Loucy (cell line): ENCODE measurements around the gene BHLHA15.

Source experiments
- H2AFZ ChIP-seq: fragments of 200-600 bp; sonication (generic); 2 replicates; pipeline ENCODE4 v1.6.0; 2016; ENCODE audit warnings: antibody characterized with exemption, mild to moderate bottlenecking, low read length, moderate library complexity
- H3F3A ChIP-seq: fragments of 200-600 bp; 2 replicates; pipeline ENCODE4 v1.6.0; 2016; ENCODE audit warnings: antibody characterized with exemption, low read depth, mild to moderate bottlenecking
- H3K27me3 ChIP-seq: fragments of 200-600 bp; sonication (generic); 2 replicates; pipeline ENCODE4 v1.6.1; 2014; ENCODE audit warnings: low read length, mild to moderate bottlenecking; ENCODE audit not compliant: insufficient read depth, poor library complexity, severe bottlenecking
- H3K36me3 ChIP-seq: fragments of 200-600 bp; sonication (generic); 2 replicates; pipeline ENCODE4 v1.6.1; 2016; ENCODE audit warnings: low read length; ENCODE audit not compliant: insufficient read depth
- H3K4me1 ChIP-seq: fragments of 200-600 bp; sonication (generic); 2 replicates; pipeline ENCODE4 v1.5.1; 2014; ENCODE audit warnings: low read length, mild to moderate bottlenecking; ENCODE audit not compliant: insufficient read depth, poor library complexity, severe bottlenecking
- H3K4me2 ChIP-seq: fragments of 200-600 bp; sonication (generic); 2 replicates; pipeline ENCODE4 v1.6.0; 2014; ENCODE audit warnings: antibody characterized with exemption, low read length, low read depth, mild to moderate bottlenecking; ENCODE audit not compliant: poor library complexity, severe bottlenecking
- H3K4me3 ChIP-seq: fragments of 200-600 bp; sonication (generic); 2 replicates; pipeline ENCODE4 v1.5.1; 2014; ENCODE audit warnings: low read length, mild to moderate bottlenecking, mixed read lengths; ENCODE audit not compliant: poor library complexity, severe bottlenecking
- H3K79me2 ChIP-seq: fragments of 200-600 bp; sonication (generic); 2 replicates; pipeline ENCODE4 v1.6.1; 2014; ENCODE audit warnings: low read length; ENCODE audit not compliant: insufficient read depth
- H3K9ac ChIP-seq: fragments of 200-600 bp; sonication (generic); 2 replicates; pipeline ENCODE4 v1.6.0; 2014; ENCODE audit warnings: mild to moderate bottlenecking, low read depth, low read length, moderate library complexity; ENCODE audit not compliant: poor library complexity, severe bottlenecking
- H3K9me2 ChIP-seq: fragments of 200-600 bp; sonication (generic); replicated peaks from 2 replicates; pipeline ENCODE4 v1.6.1; 2016; ENCODE audit warnings: low read depth, low read length, mixed read lengths
- H3K9me3 ChIP-seq: fragments of 200-600 bp; sonication (generic); 2 replicates; pipeline ENCODE4 v1.6.1; 2014; ENCODE audit warnings: mild to moderate bottlenecking, antibody characterized with exemption, low read length, low read depth; ENCODE audit not compliant: insufficient read depth
- H4K20me1 ChIP-seq: fragments of 200-600 bp; sonication (generic); 2 replicates; pipeline ENCODE4 v1.6.0; 2014; ENCODE audit warnings: antibody characterized with exemption, low read length, mild to moderate bottlenecking; ENCODE audit not compliant: insufficient read depth, poor library complexity, severe bottlenecking
- CTCF ChIP-seq: fragments of 200-600 bp; sonication (generic); conservative IDR thresholded peaks from 2 replicates; pipeline ENCODE4 v1.5.1; 2014; ENCODE audit warnings: mild to moderate bottlenecking, antibody characterized with exemption, low read length
- EZH2phosphoT487 ChIP-seq: fragments of 200-600 bp; IDR thresholded peaks from 2 replicates; pipeline ENCODE4 v1.6.1; 2018; ENCODE audit warnings: antibody characterized with exemption, mild to moderate bottlenecking, moderate library complexity, borderline replicate concordance

BHLHA15 gene

GRCh38 chr7:98238076-98238475 lies 26.8 kb downstream of the BHLHA15 start:
- Histone ChIP-seq H3K27me3 (no peaks in the 10 kb centered on the region), H4K20me1 (no peaks in the 10 kb centered on the region), H3K4me2 (no peak overlapping the region)

DNA sequence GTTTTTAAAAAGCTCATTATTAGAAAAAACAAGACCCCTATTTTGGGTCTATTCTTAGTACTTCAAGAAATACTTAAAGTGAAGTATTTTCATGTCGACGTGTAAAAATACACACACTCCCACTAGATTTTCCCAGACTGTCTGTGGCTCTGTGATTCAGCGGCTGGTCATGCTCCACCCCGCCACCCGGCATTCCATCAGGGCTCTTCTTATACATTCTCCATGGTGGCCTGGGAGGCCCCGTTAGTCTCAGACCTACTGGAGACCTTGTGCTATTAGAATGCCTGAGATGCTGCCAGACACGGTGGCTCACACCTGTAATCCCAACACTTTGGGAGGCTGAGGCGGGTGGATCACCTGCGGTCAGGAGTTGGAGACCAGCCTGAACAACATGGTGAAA lies 27.7 kb downstream of the BHLHA15 start:
- H2AFZ ChIP-seq, result no peak overlapping the region
- H3K4me2 ChIP-seq, result no peak overlapping the region
- H3K79me2 ChIP-seq, result no peaks in the 10 kb centered on the region
- no peaks in the 10 kb centered on the region for H3K9me3 ChIP-seq
- no peaks in the 10 kb centered on the region for H3F3A ChIP-seq
- H4K20me1 ChIP-seq, result no peaks in the 10 kb centered on the region
- H3K9ac ChIP-seq, result no peak overlapping the region
- peaks cover 4% of the 10 kb centered on the region; the same call in 1 of the 2 replicates for H3K36me3 ChIP-seq
- H3K4me3 ChIP-seq, result no peak overlapping the region
- no peak for TF ChIP-seq CTCF
- no peak for TF ChIP-seq EZH2phosphoT487
- no peaks in the 10 kb centered on the region for H3K27me3 ChIP-seq
- no peaks in the 10 kb centered on the region for H3K4me1 ChIP-seq
- H3K9me2 ChIP-seq, result no peaks in the 10 kb centered on the region

More at GRCh38 chr7:98238076-98238475, 26.8 kb downstream of the BHLHA15 start:
- no peak overlapping the region for H2AFZ ChIP-seq
- TF ChIP-seq EZH2phosphoT487 (no peak), CTCF (no peak)
- no peaks in the 10 kb centered on the region for H3K79me2 ChIP-seq
- no peaks in the 10 kb centered on the region for H3K9me2 ChIP-seq
- no peak overlapping the region for H3K9ac ChIP-seq
- no peaks in the 10 kb centered on the region for H3K4me1 ChIP-seq
- peaks cover 4% of the 10 kb centered on the region; the same call in 1 of the 2 replicates for H3K36me3 ChIP-seq
- no peaks in the 10 kb centered on the region for H3K9me3 ChIP-seq
- H3F3A ChIP-seq, result no peaks in the 10 kb centered on the region
- no peak overlapping the region for H3K4me3 ChIP-seq

- Histone ChIP-seq H2AFZ (no peak overlapping the region), H3K36me3 (peaks cover 4% of the 10 kb centered on the region; the same call in 1 of the 2 replicates)
Measured at GRCh38 chr7:98240961-98241673, 29.9 kb downstream of the BHLHA15 start.

More at GRCh38 chr7:98240961-98241673, 29.9 kb downstream of the BHLHA15 start:
- H3K4me2 ChIP-seq, result no peak overlapping the region
- H3K27me3 ChIP-seq, result no peaks in the 10 kb centered on the region
- no peaks in the 10 kb centered on the region for H3K4me1 ChIP-seq
- no peaks in the 10 kb centered on the region for H4K20me1 ChIP-seq
- no peaks in the 10 kb centered on the region for H3F3A ChIP-seq
- H3K9ac ChIP-seq, result no peak overlapping the region
- no peaks in the 10 kb centered on the region for H3K9me2 ChIP-seq
- no peak overlapping the region for H3K4me3 ChIP-seq
- no peaks in the 10 kb centered on the region for H3K9me3 ChIP-seq
- no peaks in the 10 kb centered on the region for H3K79me2 ChIP-seq
- TF ChIP-seq CTCF (peak; percentile 70), EZH2phosphoT487 (no peak)
